Frontal cortex (tissue), 4 donors: ENCODE measurements around the gene C3orf18. TPM values are rescaled to one million over a fixed set of nuclear protein-coding genes. Genes with fewer than 3 reads are reported as not detected.
"Not testable (repeated sequence)": the region's sequence is repeated elsewhere in the genome, so short reads cannot be mapped to it uniquely, and the experiment has no call there.

Experiments used
- DNase-seq, 2 donors: peaks; one replicate each; pipeline ENCODE4 v3.0.0; 2012; ENCODE audit warnings: low spot score in 2 of 2
- FAIRE-seq: peaks from 2 replicates; lab custom pipeline; 2012; peaks lifted over from hg19 to GRCh38; lab: Jason Lieb, UNC
- total RNA-seq: library from RNA; depleted of rRNA; stranded (reverse); fragments of >200 nt; gene quantifications from one replicate; pipeline ENCODE4 v1.2.3, GENCODE V29; 2014
- donor health status: control.
- donor health status: control.
- donor health status: control.

Gene C3orf18
- total RNA-seq, 1 donor from 2014 or later = 12.6 TPM

GRCh38 chr3:50532062-50532705, 35.4 kb downstream of the C3orf18 start:
- DNase-seq (no peak), FAIRE-seq (no peak)

DNA sequence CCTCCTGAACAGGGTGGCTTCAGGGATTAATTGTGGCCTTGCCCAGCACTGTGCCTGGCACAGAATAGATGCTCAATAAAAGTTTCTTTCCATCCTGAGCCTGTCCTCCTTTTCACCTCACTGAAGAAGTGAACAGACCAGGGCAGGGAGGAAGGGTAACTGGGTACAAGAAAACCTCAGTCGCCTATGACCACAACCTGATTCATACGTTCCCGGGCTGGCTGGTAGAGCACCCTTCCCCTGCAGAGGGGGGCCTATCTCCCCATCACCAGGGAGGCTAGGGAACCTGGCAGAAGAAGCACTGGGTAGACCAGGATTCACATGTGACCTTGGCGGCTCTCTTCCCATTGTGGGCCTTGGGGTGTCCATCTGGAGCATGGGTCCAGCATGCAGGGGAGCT, 36.3 kb downstream of the C3orf18 start:
- no peak for FAIRE-seq
- no peak for DNase-seq

- FAIRE-seq (no peak), DNase-seq (no peak)
Observed at GRCh38 chr3:50530001-50530970, 37.3 kb downstream of the C3orf18 start.

GRCh38 chr3:50525987-50526386, 41.6 kb downstream of the C3orf18 start:
- no peak for FAIRE-seq

GRCh38 chr3:50525191-50525910, 42.2 kb downstream of the C3orf18 start:
- FAIRE-seq (no peak), DNase-seq (no peak)

More at GRCh38 chr3:50525987-50526386, 41.6 kb downstream of the C3orf18 start:
- no peak for DNase-seq

- FAIRE-seq = no peak
- DNase-seq = no peak
Observed at GRCh38 chr3:50524746-50525145, 42.8 kb downstream of the C3orf18 start.

- FAIRE-seq (no peak), DNase-seq (no peak)
Observed at GRCh38 chr3:50523279-50523811, 44.2 kb downstream of the C3orf18 start.

DNA sequence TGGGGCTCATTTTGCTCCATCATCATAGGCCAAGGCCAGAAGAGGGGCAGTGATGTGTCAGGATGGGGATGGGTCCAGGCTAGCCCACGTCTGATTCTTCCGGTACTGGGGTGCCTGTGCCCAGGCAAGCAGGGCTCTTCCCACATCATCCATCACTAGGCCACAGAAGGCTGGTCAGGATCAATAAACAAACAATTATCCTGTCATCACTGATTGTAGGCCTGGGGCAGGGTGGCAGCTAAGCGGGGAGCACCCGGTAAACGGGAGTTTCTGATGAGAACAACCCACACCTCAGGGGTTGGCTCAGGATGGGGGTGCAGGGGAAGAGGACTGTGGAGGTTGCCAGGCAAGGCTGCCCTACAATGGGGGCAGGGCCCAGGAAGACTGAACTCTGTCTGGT, 46.0 kb downstream of the C3orf18 start:
- FAIRE-seq (no peak), DNase-seq (no peak)

DNA sequence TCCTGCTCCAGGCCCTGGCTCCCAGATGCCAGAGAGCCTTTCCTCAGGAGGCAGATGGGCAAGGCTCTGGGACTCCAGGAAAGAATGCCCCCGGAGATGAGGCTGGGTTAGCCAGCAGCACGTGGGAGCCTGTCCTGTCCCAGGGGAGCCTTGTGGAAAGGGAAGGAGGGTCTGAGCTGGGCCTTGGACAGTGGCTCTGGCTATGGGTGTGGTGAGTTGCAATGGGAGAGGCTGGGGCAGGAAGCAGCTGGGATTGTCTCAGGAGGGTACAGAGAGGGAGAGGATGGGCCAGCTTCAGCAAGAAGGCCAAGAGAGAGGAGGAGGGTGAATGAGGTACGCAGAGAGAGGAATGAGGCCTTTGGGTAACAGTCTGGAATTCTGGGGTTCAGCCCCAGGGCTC, 46.7 kb downstream of the C3orf18 start:
- DNase-seq = no peak
- no peak for FAIRE-seq

GRCh38 chr3:50519471-50520089, 48.0 kb downstream of the C3orf18 start:
- DNase-seq = peak in 1 of 2 donors; percentile 63
- no peak for FAIRE-seq

DNA sequence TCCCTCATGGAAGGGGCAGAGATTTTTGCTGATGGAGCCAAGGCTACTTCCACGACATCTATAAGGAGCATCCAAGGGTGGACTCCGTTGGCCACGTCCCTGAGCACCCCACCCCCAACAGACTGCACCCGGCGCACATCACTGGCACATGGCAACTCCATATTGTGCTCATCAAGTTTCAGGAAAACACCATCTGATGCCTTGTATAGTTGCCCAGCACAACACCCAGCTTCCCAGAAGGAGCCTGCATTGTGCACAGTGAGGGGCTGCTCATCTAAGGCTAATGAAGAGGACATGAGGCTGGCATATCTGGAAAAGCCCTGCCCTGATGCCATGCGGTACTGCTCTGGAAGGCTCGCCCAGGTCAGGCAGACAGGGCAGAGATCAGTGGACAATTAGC, 49.1 kb downstream of the C3orf18 start:
- DNase-seq (no peak), FAIRE-seq (no peak)

DNA sequence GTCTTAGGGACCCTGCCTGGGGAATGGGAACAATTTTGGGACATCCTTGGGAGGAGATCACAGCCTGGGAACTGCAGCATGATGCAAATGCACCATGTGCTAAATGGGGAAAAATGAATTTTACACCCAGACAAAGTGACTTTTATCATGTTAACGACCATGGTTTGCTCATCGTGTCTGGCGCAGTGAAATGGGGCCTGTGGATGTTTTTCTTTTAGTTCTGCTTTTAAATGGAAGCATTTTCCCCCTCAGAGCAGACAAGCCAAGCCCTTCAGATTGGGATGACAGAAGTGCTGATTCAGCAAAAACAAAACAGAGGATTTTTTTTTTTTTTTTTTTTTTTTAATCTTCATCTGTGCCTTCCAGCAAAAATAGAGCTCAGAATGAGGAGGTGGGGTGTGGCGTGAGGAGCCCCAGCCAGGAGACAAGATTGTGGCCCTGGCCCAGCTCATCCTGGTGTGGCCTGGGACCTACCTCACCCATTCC, 49.8 kb downstream of the C3orf18 start:
- no peak for FAIRE-seq

DNA sequence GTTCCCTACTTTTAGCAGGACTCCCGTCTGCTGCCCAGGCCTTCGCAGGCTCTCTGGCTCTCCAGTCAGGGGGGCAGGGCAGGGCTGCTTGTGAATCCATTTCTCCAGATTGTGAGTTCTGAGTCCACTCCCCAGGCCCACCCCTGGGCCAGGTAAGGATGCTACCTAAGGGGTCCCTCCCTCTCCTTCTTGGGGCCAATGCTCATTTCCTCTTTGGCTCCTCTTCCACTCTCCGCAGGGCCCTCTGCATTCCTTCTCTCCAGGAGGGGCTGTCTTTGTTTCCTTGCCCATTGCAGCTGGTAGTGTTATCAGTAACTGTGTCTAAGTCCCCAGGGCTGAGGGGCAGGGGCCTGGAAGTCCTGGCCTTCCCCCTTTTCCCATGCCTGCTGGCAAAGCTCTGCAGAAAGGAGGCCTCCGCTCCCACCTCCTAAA, 51.1 kb downstream of the C3orf18 start:
- DNase-seq = no peak

More for the DNA sequence above, 49.8 kb downstream of the C3orf18 start:
- no peak for DNase-seq

DNA sequence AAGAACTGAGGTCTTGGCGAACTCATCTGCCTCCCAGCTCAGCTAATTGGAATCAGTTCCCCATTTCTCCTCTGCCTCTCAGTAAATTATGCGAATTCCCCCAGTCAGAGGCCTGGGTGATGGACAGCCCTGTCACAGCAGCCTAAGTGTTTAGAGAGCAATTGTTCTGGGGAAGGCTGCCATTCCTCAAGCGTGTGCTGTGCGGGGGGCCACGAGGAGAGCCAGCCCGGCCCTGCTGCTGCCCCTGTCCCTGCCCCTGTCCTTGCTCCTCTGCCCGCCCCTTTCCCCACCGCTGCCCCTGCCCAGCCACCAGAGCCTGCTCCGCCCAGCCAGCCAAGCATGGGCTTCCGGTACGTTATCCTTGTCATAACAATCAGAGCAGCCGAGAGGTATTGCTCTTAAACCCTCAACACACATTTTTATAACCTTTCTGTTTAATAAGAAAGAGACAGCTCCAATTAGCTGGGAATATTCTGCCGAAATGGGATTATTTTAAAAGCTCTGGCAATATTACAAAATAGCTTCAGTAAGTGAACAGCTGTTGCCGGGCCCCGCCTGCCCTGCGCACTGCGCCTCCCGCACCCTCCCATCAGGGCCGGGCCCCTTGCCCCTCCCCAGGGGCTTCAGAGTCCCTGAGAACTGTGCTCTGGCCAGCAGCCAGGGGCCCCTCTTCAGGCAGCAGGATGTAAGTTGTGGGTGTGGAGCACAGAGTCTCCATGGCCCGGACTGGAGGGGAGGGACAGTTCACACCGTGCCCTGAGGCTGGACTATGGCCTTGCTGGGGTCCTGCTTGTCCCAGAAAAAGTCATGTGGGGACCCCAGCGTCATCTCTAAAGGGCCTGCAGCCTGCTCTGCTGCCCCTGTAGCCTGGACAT, 51.7 kb downstream of the C3orf18 start:
- FAIRE-seq = no peak
- no peak for DNase-seq

More for the DNA sequence above, 51.1 kb downstream of the C3orf18 start:
- no peak for FAIRE-seq

GRCh38 chr3:50512908-50513307, 54.6 kb downstream of the C3orf18 start:
- FAIRE-seq = not testable (repeated sequence)

GRCh38 chr3:50512131-50512530, 55.4 kb downstream of the C3orf18 start:
- FAIRE-seq (no peak), DNase-seq (no peak)

More at GRCh38 chr3:50512908-50513307, 54.6 kb downstream of the C3orf18 start:
- not testable (repeated sequence) for DNase-seq

DNA sequence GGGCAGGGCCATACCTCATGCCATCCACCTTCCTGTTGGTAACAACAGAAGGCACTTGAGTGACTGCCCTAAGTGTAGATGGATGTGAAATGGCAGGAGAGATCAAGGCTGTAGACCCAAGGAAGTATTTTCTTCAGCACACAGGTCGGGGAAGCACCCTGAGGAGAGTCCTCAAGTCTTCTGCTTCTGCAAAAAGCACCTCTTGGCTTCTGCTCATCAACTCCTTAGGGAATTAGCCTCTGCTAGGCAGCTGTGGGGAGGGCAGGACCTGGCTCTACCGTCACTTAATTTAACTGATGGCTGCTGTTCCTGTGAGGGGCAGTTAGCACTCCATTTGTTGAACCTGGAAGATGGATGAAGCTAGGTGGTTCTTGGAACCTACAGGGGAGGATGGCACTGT, 57.2 kb downstream of the C3orf18 start:
- FAIRE-seq (no peak), DNase-seq (no peak)

GRCh38 chr3:50509715-50510114, 57.8 kb downstream of the C3orf18 start:
- FAIRE-seq (no peak), DNase-seq (no peak)
